ENCODE results near the gene ZNF30. TPM values are rescaled to one million over a fixed set of nuclear protein-coding genes. Genes with fewer than 3 reads are reported as not detected.
"Not testable (repeated sequence)": the region's sequence is repeated elsewhere in the genome, so short reads cannot be mapped to it uniquely, and the experiment has no call there.

Gene ZNF30
- total and polyA plus RNA-seq, 3 experiments from 2014 or later = 6.4 to 7.4 (median 6.9) TPM

GRCh38 chr19:34917144-34917543 lies 9.6 kb upstream of the ZNF30 start:
- Mint-ChIP-seq H3K27me3 (peaks cover 8 to 14% of the 10 kb centered on the region in 2 donors), H3K9me3 (peaks cover 17 to 33% (median 24%) of the 10 kb centered on the region in 5 donors)
- H3K4me1 Mint-ChIP-seq; H3K4me3 Mint-ChIP-seq; H3K36me3 ChIP-seq (ENCODE audit: insufficient read depth, low read length); CTCF ChIA-PET; H3K27me3 ChIP-seq (ENCODE audit: insufficient read depth, low read length, poor library complexity, severe bottlenecking); H3K36me3 Mint-ChIP-seq; H3K4me1 ChIP-seq (ENCODE audit: insufficient read depth, low read length); H3K27ac ChIP-seq (ENCODE audit: low read depth, low read length); H3K27ac Mint-ChIP-seq; DNase-seq; H3K4me3 ChIP-seq (ENCODE audit: low read length); H3K9me3 ChIP-seq (ENCODE audit: low read length); POLR2A ChIA-PET: not testable (repeated sequence)

DNA sequence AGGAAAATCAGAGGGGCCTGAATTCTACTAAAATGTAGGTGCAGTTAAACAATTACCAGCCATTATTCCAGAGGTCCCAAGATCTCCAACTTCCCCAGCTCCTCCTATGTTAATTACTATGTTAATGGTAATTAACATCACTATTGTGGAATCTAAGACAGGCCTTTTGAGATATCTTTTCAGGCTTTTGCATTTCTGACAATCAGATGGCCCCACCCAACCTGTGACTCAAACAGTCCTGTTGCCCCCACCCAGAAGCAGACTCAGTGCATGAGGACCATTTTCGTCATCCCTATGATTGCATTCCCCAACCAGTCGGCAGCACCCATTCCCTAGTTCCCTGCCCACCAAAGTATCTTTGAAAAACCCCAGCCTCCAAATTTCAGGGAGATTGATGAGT lies 8.5 kb upstream of the ZNF30 start:
- DNase-seq = no peak
- Histone ChIP-seq H3K27ac (ENCODE audit: low read depth, low read length) (no peak overlapping the region), H3K4me1 (ENCODE audit: insufficient read depth, low read length) (no peaks in the 10 kb centered on the region), H3K9me3 (ENCODE audit: low read length) (no peaks in the 10 kb centered on the region), H3K4me3 (ENCODE audit: low read length) (no peak overlapping the region), H3K36me3 (ENCODE audit: insufficient read depth, low read length) (no peaks in the 10 kb centered on the region), H3K27me3 (ENCODE audit: insufficient read depth, low read length, poor library complexity, severe bottlenecking) (no peaks in the 10 kb centered on the region)
- Mint-ChIP-seq H3K4me1 (no peaks in the 10 kb centered on the region), H3K27ac (no peak overlapping the region), H3K4me3 (no peak overlapping the region), H3K27me3 (peaks cover 8 to 12% of the 10 kb centered on the region in 2 donors), H3K36me3 (peaks cover 0 to 9% (median 0%) of the 10 kb centered on the region in 3 donors), H3K9me3 (peaks cover 17 to 33% (median 24%) of the 10 kb centered on the region in 5 donors)
- ChIA-PET CTCF (no interaction called here), POLR2A (no interaction called here)

- H3K4me3 ChIP-seq (ENCODE audit: low read length); H3K4me1 ChIP-seq (ENCODE audit: insufficient read depth, low read length); H3K27ac Mint-ChIP-seq; H3K4me1 Mint-ChIP-seq; H3K36me3 ChIP-seq (ENCODE audit: insufficient read depth, low read length); DNase-seq; H3K36me3 Mint-ChIP-seq; H3K4me3 Mint-ChIP-seq; H3K9me3 ChIP-seq (ENCODE audit: low read length); CTCF ChIA-PET; H3K27ac ChIP-seq (ENCODE audit: low read depth, low read length); POLR2A ChIA-PET; H3K27me3 ChIP-seq (ENCODE audit: insufficient read depth, low read length, poor library complexity, severe bottlenecking): not testable (repeated sequence)
- Mint-ChIP-seq H3K27me3 (peaks cover 8 to 16% of the 10 kb centered on the region in 2 donors), H3K9me3 (peaks cover 15 to 30% (median 22%) of the 10 kb centered on the region in 5 donors)
These were observed 6.5 kb upstream of the ZNF30 start for GRCh38 chr19:34920090-34920786.

DNA sequence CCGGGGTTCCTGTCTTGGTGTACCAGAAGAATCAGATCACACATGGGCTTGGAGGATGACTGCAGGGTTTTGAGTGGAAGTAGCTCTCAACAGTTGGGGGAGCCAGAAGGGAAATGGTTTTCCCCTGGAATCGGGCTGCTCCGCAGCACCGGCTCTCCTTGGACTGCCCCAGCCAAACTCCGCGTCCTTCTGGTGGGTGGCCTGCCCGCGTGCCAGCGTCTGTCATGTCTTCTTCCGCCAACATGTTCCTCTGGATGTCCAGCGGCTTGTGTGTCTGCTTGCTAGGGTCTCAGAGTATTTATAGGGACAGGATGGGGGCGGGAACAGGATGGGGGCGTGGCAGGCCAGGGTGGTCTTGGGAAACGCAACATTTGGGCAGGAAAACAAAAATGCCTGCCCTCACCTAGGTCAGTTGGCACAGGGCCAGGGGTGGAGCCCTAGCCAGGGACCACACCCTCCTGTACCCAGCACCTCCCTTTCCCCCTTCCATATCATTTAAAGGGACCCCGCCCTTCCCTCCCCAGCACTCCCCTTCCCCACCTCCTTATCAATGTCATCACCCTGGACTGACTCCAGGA lies 1.3 kb upstream of the ZNF30 start:
- H3K4me3 ChIP-seq (ENCODE audit: low read length) = no peak overlapping the region
- POLR2A ChIA-PET = no interaction called here
- H3K36me3 Mint-ChIP-seq = peaks cover 0 to 16% (median 10%) of the 10 kb centered on the region in 3 donors

GRCh38 chr19:34926361-34926684 lies 380 bp upstream of the ZNF30 start:
- peak overlapping the region; percentile 89 to 96 (median 91) for H3K4me3 Mint-ChIP-seq
- peak overlapping the region in 4 of 8 donors; percentile 42 to 89 (median 72) for H3K27ac Mint-ChIP-seq
- no peaks in the 10 kb centered on the region for H3K36me3 ChIP-seq (ENCODE audit: insufficient read depth, low read length)
- H3K27me3 Mint-ChIP-seq = peaks cover 2 to 6% of the 10 kb centered on the region in 2 donors
- peaks cover 1 to 20% (median 11%) of the 10 kb centered on the region in 3 donors for H3K36me3 Mint-ChIP-seq
- no peaks in the 10 kb centered on the region for H3K9me3 ChIP-seq (ENCODE audit: low read length)
- H3K4me3 ChIP-seq (ENCODE audit: low read length) = no peak overlapping the region
- no peak overlapping the region for H3K27ac ChIP-seq (ENCODE audit: low read depth, low read length)
- POLR2A ChIA-PET = interaction anchor here (1.3 kb wide), 1 partner anchor 37 kb away, joined by 6 read pairs; no protein-coding TSS in a partner anchor
- DNase-seq = no peak
- H3K9me3 Mint-ChIP-seq = no peaks in the 10 kb centered on the region
- H3K4me1 ChIP-seq (ENCODE audit: insufficient read depth, low read length) = peaks cover 7% of the 10 kb centered on the region
- CTCF ChIA-PET = interaction anchor here (1.1 kb wide), 1 partner anchor 132 kb away, joined by 3 read pairs; no protein-coding TSS in a partner anchor
- peaks cover 13 to 33% (median 30%) of the 10 kb centered on the region in 3 donors for H3K4me1 Mint-ChIP-seq
- H3K27me3 ChIP-seq (ENCODE audit: insufficient read depth, low read length, poor library complexity, severe bottlenecking) = no peaks in the 10 kb centered on the region

More for the DNA sequence above, 1.3 kb upstream of the ZNF30 start:
- Mint-ChIP-seq H3K4me1 (peaks cover 13 to 33% (median 30%) of the 10 kb centered on the region in 3 donors), H3K4me3 (peak overlapping the region in 1 of 7 donors; percentile 65), H3K27ac (no peak overlapping the region), H3K9me3 (no peaks in the 10 kb centered on the region), H3K27me3 (peaks cover 7 to 13% of the 10 kb centered on the region in 2 donors)
- H3K4me1 ChIP-seq (ENCODE audit: insufficient read depth, low read length) = peaks cover 7% of the 10 kb centered on the region
- no peak for DNase-seq
- no peaks in the 10 kb centered on the region for H3K27me3 ChIP-seq (ENCODE audit: insufficient read depth, low read length, poor library complexity, severe bottlenecking)
- H3K9me3 ChIP-seq (ENCODE audit: low read length) = no peaks in the 10 kb centered on the region
- H3K36me3 ChIP-seq (ENCODE audit: insufficient read depth, low read length) = no peaks in the 10 kb centered on the region
- CTCF ChIA-PET = no interaction called here
- no peak overlapping the region for H3K27ac ChIP-seq (ENCODE audit: low read depth, low read length)

DNA sequence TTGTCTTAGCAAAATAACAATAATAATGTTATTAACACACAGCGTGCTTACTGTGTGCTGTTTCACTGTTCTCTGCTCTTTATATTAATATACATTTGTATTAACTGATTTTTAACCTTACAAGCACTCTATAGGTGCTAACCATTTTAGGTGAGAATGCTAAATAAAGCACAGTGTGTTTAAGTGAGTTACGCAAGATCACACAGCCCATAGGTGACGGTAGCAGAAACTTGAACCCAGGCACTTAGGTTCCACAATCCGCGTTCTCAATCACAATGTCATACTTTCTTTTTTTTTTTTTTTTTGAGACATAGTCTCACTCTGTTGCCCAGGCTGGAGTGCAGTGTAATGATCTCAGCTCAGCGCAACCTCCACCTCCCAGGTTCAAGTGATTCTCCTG lies 5.8 kb downstream of the ZNF30 start:
- Mint-ChIP-seq H3K4me1 (peaks cover 6 to 21% (median 19%) of the 10 kb centered on the region in 3 donors), H3K27me3 (peaks cover 0 to 1% of the 10 kb centered on the region in 2 donors), H3K9me3 (peaks cover 0 to 7% (median 4%) of the 10 kb centered on the region in 5 donors), H3K27ac (no peak overlapping the region), H3K36me3 (peaks cover 40 to 62% (median 45%) of the 10 kb centered on the region in 3 donors), H3K4me3 (no peak overlapping the region)
- H3K27ac ChIP-seq (ENCODE audit: low read depth, low read length) = no peak overlapping the region
- CTCF ChIA-PET = no interaction called here
- H3K4me1 ChIP-seq (ENCODE audit: insufficient read depth, low read length) = peaks cover 4% of the 10 kb centered on the region
- no peak overlapping the region for H3K4me3 ChIP-seq (ENCODE audit: low read length)
- no peak for DNase-seq
- H3K27me3 ChIP-seq (ENCODE audit: insufficient read depth, low read length, poor library complexity, severe bottlenecking) = no peaks in the 10 kb centered on the region
- peaks cover 7% of the 10 kb centered on the region for H3K36me3 ChIP-seq (ENCODE audit: insufficient read depth, low read length)
- no peaks in the 10 kb centered on the region for H3K9me3 ChIP-seq (ENCODE audit: low read length)
- POLR2A ChIA-PET = no interaction called here

DNA sequence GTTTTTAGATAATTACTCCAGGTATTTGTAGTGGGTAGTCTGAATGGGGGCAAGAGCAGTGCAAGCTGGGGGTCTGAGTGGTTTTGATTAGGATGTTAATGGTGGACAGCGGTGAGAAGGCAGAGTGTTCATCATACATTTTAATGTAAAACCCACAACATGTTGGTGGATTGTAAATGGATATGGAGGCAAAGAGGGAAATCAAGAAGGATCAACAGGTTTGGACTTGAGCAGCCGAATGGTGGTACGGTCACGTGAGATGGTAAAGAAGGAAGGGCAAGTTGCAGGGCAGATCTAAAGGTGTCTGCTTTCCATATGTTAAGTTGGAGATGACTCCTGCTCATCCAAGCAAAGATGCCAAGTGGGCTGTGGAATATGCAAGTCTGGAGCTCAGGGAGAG lies 9.5 kb downstream of the ZNF30 start:
- peaks cover 0 to 1% of the 10 kb centered on the region in 2 donors for H3K27me3 Mint-ChIP-seq
- CTCF ChIA-PET = no interaction called here
- peaks cover 4 to 22% (median 16%) of the 10 kb centered on the region in 5 donors for H3K9me3 Mint-ChIP-seq
- H3K4me3 Mint-ChIP-seq = no peak overlapping the region
- Histone ChIP-seq H3K4me1 (ENCODE audit: insufficient read depth, low read length) (no peaks in the 10 kb centered on the region), H3K27ac (ENCODE audit: low read depth, low read length) (no peak overlapping the region), H3K36me3 (ENCODE audit: insufficient read depth, low read length) (peaks cover 7% of the 10 kb centered on the region), H3K4me3 (ENCODE audit: low read length) (no peak overlapping the region), H3K27me3 (ENCODE audit: insufficient read depth, low read length, poor library complexity, severe bottlenecking) (no peaks in the 10 kb centered on the region), H3K9me3 (ENCODE audit: low read length) (no peaks in the 10 kb centered on the region)
- no peaks in the 10 kb centered on the region for H3K4me1 Mint-ChIP-seq
- no peak for DNase-seq
- no peak overlapping the region for H3K27ac Mint-ChIP-seq
- peaks cover 33 to 67% (median 67%) of the 10 kb centered on the region in 3 donors for H3K36me3 Mint-ChIP-seq
- POLR2A ChIA-PET = no interaction called here

GRCh38 chr19:34938886-34939285 lies 12.2 kb downstream of the ZNF30 start:
- ChIA-PET POLR2A (no interaction called here), CTCF (no interaction called here)
- H3K9me3 Mint-ChIP-seq = peaks cover 13 to 48% (median 42%) of the 10 kb centered on the region in 5 donors
- Histone ChIP-seq H3K36me3 (ENCODE audit: insufficient read depth, low read length) (peaks cover 9% of the 10 kb centered on the region), H3K9me3 (ENCODE audit: low read length) (peaks cover 8% of the 10 kb centered on the region), H3K4me3 (ENCODE audit: low read length) (no peak overlapping the region), H3K4me1 (ENCODE audit: insufficient read depth, low read length) (no peaks in the 10 kb centered on the region), H3K27me3 (ENCODE audit: insufficient read depth, low read length, poor library complexity, severe bottlenecking) (no peaks in the 10 kb centered on the region), H3K27ac (ENCODE audit: low read depth, low read length) (no peak overlapping the region)
- H3K27ac Mint-ChIP-seq = no peak overlapping the region
- H3K27me3 Mint-ChIP-seq = peaks cover 0 to 1% of the 10 kb centered on the region in 2 donors
- no peaks in the 10 kb centered on the region for H3K4me1 Mint-ChIP-seq
- H3K36me3 Mint-ChIP-seq = peaks cover 33 to 77% (median 67%) of the 10 kb centered on the region in 3 donors
- no peak for DNase-seq
- no peak overlapping the region for H3K4me3 Mint-ChIP-seq
